ENCODE measurements around the gene DPP10. TPM values are rescaled to one million over a fixed set of nuclear protein-coding genes. Genes with fewer than 3 reads are reported as not detected.

DPP10 gene
- total and polyA plus RNA-seq, 10 donors = 0.02 TPM; not detected in 9

- no peak for DNase-seq
- H3K4me3 ChIP-seq = no peak overlapping the region
- intact Hi-C loops (cut with DNase I; ENCODE audit: low total_unique reads) = no loop called here
- no peak overlapping the region for H3K27ac ChIP-seq
- no peaks in the 10 kb centered on the region for H3K4me1 ChIP-seq
- H3K27me3 ChIP-seq (replicated peaks in 1 of 7) = no peaks in the 10 kb centered on the region
- no peak for TF ChIP-seq POLR2A (IDR thresholded peaks at IDR 0.05)
- TF ChIP-seq POLR2AphosphoS5 (IDR thresholded peaks at IDR 0.05) = no peak
- TF ChIP-seq CTCF (IDR thresholded peaks at IDR 0.05 in 8 of 11, conservative IDR thresholded peaks at IDR 0.05 in 3 of 11) = no peak
- WGBS, 5 donors = 84 to 96% (median 93%) methylated on average over 2 of the region's 2 CpGs
- H3K9me3 ChIP-seq = peaks cover 0 to 6% (median 0%) of the 10 kb centered on the region in 8 donors
- H3K36me3 ChIP-seq = no peaks in the 10 kb centered on the region
These were observed 310.7 kb downstream of the DPP10 start for GRCh38 chr2:114753145-114753544.

GRCh38 chr2:114754907-114755563 is 312.6 kb downstream of the DPP10 start:
- Histone ChIP-seq H3K4me3 (no peak overlapping the region), H3K27me3 (replicated peaks in 1 of 7) (no peaks in the 10 kb centered on the region), H3K27ac (no peak overlapping the region), H3K9me3 (no peaks in the 10 kb centered on the region), H3K36me3 (no peaks in the 10 kb centered on the region), H3K4me1 (no peaks in the 10 kb centered on the region)
- no peak for DNase-seq
- 66 to 81% (median 71%) methylated on average over 3 of the region's 3 CpGs for WGBS, 5 donors
- intact Hi-C loops (cut with DNase I; ENCODE audit: low total_unique reads) = no loop called here
- TF ChIP-seq POLR2A (IDR thresholded peaks at IDR 0.05) (no peak), CTCF (IDR thresholded peaks at IDR 0.05 in 8 of 11, conservative IDR thresholded peaks at IDR 0.05 in 3 of 11) (no peak), POLR2AphosphoS5 (IDR thresholded peaks at IDR 0.05) (no peak)

GRCh38 chr2:114762376-114762775 is 319.9 kb downstream of the DPP10 start:
- no peak for DNase-seq
- Histone ChIP-seq H3K9me3 (no peaks in the 10 kb centered on the region), H3K36me3 (no peaks in the 10 kb centered on the region), H3K27me3 (replicated peaks in 1 of 7) (no peaks in the 10 kb centered on the region), H3K27ac (no peak overlapping the region), H3K4me3 (no peak overlapping the region), H3K4me1 (no peaks in the 10 kb centered on the region)
- WGBS, 5 donors = 60 to 79% (median 65%) methylated on average over 1 of the region's 1 CpG
- TF ChIP-seq CTCF (IDR thresholded peaks at IDR 0.05 in 8 of 11, conservative IDR thresholded peaks at IDR 0.05 in 3 of 11) (no peak), POLR2A (IDR thresholded peaks at IDR 0.05) (no peak), POLR2AphosphoS5 (IDR thresholded peaks at IDR 0.05) (no peak)
- intact Hi-C loops (cut with DNase I; ENCODE audit: low total_unique reads) = no loop called here

- intact Hi-C loops (cut with DNase I; ENCODE audit: low total_unique reads) = no loop called here
- DNase-seq = no peak
- TF ChIP-seq POLR2A (IDR thresholded peaks at IDR 0.05) = no peak
- no peak for TF ChIP-seq POLR2AphosphoS5 (IDR thresholded peaks at IDR 0.05)
- no peak for TF ChIP-seq CTCF (IDR thresholded peaks at IDR 0.05 in 8 of 11, conservative IDR thresholded peaks at IDR 0.05 in 3 of 11)
- Histone ChIP-seq H3K27ac (no peak overlapping the region), H3K27me3 (replicated peaks in 1 of 7) (no peaks in the 10 kb centered on the region), H3K4me3 (no peak overlapping the region), H3K9me3 (no peaks in the 10 kb centered on the region), H3K36me3 (no peaks in the 10 kb centered on the region), H3K4me1 (no peaks in the 10 kb centered on the region)
- WGBS, 5 donors = 71 to 81% (median 76%) methylated on average over 6 of the region's 6 CpGs
These were observed 320.5 kb downstream of the DPP10 start for GRCh38 chr2:114762986-114763385.
